TTC549 (cell line): Measurements from ENCODE around the gene MYT1.

ENCODE experiments used
- FAIRE-seq: peaks from 2 replicates; lab custom pipeline; 2012; peaks lifted over from hg19 to GRCh38; lab: Jason Lieb, UNC

Gene MYT1

DNA sequence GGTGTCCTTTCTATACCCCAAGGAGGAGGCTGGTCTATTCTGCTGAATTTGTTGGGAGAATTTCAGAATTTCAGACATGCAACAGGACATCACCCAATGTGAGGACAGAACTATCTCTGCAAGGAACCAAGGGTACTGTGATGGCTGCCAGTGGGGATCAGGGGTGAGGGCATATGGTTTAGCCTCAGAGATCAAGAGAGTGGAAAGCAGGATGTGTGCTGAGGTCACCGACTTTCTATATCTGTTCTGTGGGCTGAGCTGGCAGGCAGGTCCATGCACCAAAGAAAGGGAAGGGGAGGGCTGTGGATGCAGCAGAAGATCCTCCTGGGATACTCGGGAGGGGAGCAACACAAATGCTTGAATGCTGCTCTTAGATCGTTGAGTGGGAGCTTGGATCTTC is 28.8 kb downstream of the MYT1 start:
- no peak for FAIRE-seq

GRCh38 chr20:64194269-64194668 is 30.0 kb downstream of the MYT1 start:
- no peak for FAIRE-seq

DNA sequence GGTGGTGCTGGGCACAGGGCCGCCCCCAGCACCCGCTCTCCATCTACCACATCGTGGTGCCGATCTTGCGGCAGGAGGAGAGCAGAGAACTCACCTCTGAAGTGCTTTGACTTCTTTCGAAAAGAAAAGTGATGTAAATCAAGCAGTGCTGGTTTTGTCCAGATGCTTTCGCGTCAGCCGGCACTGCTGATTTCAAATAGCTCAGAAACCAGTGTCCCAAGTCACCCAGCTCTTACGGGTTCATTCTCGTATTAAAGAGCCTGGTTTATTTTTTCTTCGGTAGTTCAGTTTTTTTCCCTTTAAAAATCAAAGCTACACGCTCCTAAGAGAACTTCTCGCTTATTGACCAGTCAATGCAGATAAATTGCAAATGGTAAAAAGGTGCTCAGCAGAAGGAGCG is 32.1 kb downstream of the MYT1 start:
- FAIRE-seq, result no peak

- no peak for FAIRE-seq
Observed at GRCh38 chr20:64196847-64197306, 32.6 kb downstream of the MYT1 start.

DNA sequence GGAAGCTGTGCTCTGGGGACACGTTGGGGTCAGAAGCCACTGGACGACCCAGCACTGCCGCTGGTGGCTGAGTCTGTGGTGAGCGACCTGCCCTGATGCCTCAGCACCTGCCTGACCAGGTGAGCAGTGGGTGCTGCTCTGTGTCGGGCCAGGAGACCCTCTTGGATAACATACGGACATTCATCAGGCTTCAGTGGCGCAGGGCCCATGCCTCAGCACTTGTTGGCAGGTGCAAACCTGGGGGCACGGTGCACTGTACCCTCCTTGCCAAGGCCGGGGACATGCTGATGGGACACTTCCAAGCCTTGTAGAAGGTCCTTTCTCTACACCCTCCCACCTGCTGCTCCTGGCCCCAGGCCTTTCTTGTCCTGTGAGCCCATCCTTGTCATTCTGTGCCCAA is 34.1 kb downstream of the MYT1 start:
- FAIRE-seq, result no peak

- no peak for FAIRE-seq
Observed at GRCh38 chr20:64199395-64199794, 35.1 kb downstream of the MYT1 start.

DNA sequence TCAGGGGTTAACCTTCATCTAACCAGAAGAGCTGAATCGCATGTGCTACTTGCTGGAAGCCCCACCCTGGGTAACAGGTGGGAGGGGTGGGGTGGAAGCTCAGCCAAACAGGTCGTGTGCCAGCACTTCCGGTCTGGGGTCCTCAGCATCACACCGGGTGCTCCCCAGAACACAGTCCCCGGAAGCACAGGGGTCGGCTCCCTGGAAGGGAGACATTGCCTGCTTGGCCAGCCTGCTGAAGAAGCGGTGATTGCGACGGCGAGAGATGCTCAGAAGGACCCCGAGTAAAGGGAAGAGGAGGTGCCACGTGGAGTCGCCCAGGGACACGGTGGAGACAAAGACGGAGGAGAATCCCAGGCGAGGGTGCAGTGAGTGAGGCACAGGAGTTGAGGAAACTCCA is 36.5 kb downstream of the MYT1 start:
- FAIRE-seq, result no peak

DNA sequence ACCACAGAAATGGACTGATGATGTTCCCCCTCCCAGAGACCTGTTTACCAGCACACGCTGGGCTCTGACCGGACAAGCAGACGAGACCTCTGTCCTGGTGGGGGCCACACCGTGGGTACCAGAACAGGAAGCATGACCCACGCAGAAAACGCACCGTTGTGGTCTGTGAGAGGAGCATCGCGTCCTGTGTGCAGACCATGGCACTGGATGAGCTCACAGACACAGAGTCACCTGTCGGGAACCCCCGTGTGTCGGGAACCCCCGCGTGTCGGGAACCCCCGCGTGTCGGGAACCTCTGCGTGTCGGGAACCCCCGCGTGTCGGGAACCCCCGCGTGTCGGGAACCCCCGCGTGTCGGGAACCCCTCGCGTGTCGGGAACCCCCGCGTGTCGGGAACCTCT is 37.4 kb downstream of the MYT1 start:
- no peak for FAIRE-seq

- FAIRE-seq, result no peak
Observed at GRCh38 chr20:64203037-64203777, 39.0 kb downstream of the MYT1 start.

- no peak for FAIRE-seq
Observed at GRCh38 chr20:64205611-64206026, 41.4 kb downstream of the MYT1 start.

DNA sequence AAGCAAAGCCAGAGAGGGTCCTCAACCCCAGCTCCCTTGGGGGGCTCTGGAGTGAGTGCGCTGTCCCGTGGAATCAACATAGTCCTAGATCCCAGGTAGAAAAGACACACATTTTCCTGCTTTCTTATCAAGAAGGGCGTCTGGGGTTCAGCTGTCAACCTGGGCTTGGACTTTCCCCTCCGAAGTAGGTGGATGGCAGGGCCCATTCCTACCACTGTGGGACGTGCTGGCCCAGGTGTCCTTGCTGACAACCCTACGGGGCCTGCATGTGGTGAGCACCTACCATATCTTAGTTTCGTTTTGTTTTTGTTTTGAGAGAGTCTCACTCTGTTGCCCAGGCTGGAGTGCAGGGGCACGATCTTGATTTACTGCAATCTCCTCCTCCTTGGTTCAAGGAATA is 42.4 kb downstream of the MYT1 start:
- no peak for FAIRE-seq

GRCh38 chr20:64207641-64208590 is 43.7 kb downstream of the MYT1 start:
- FAIRE-seq, result no peak

GRCh38 chr20:64209148-64209547 is 44.9 kb downstream of the MYT1 start:
- FAIRE-seq, result no peak

GRCh38 chr20:64210656-64211369 is 46.6 kb downstream of the MYT1 start:
- FAIRE-seq, result no peak

- no peak for FAIRE-seq
Observed at GRCh38 chr20:64211874-64212658, 47.8 kb downstream of the MYT1 start.

DNA sequence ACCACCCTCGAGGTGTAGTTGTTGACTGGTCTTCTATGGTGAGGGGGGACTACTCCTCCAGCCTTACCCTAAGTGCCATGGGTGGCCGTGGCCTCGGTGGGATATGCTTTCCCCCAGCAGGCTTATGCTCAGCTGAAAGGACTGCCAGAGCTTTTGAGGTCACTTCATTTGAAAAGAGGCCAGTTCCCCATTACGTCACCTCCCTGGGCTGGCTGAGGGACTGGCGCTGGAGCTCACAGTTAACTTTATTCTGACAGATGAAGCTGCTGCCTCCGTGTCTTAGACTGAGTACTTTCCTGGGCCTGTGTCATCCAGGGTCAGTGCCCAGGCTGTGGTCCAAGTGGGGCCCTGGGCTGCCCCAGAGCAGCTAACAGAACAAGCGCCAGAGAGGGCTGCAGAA is 48.5 kb downstream of the MYT1 start:
- no peak for FAIRE-seq

GRCh38 chr20:64214113-64214512 is 49.9 kb downstream of the MYT1 start:
- no peak for FAIRE-seq

DNA sequence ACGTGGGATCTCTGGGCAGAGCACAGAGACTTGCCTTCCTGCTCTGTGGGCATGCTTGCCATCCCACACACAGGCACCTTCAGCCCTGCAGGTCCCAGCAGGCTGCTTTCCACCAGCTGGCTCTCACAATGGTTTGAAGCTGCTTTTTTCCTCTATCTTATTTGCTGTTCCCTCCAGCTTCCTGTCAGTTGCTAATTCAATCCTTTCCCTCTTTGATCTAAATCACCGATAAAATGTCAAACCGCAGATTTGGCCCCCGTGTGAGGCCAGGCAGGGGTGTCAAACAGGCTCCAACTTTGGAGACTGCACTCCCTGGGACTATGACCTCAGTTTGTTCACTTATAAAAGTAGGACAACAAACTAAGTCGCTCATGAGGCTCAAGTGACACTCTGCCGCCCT is 50.7 kb downstream of the MYT1 start:
- FAIRE-seq, result no peak

- no peak for FAIRE-seq
Observed at GRCh38 chr20:64216036-64216435, 51.8 kb downstream of the MYT1 start.

DNA sequence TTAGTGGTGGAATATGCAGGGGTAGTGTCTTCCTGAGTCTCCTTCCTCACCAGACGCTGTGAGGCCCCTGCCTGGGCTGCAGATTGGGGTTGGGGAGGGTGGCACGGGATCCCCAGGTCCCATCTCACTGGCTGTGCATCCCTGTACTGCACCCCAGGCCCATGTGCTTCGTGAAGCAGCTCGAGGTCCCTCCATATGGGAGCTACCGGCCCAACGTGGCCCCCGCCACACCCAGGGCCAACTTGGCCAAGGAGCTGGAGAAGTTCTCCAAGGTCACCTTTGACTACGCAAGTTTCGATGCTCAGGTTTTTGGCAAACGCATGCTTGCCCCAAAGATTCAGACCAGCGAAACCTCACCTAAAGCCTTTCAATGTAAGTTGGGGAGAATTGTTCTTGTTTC is 52.7 kb downstream of the MYT1 start:
- FAIRE-seq, result no peak

DNA sequence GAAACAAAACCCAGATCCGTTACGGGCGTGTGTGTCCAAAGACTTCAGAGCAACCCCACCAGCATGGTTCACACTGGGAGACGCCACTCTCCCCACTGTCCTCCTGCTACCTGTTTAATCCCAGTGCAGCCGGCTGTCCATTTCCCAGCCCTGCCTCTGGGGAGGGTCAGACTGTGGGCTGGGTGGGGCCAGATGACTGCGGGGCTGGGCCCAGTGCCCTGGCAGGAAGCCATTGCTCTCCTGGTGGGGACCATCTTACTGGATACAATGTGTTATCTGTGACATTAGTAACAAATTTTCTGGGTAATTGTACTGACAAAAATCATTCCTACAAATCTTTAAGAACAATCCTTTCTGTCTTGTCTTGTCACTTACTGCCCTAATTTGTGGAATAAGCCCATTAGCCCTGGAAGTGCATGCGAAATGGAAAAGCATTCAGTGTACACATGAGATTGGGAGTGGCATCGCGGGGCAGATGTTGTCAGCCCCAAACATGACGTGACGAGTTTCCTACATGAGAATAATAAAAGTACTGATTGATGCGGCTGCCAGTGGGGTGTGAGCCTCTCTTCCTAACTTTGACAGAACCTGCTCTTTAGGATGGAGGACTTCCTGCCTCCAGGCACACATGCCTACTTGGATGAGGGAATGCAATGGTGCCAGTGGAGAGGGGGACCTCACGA is 53.4 kb downstream of the MYT1 start:
- FAIRE-seq, result no peak
